GM19397 (cell line): ENCODE data around the gene HMGCR.

ENCODE experiments used
- ATAC-seq: cut with Tn5 transposase; IDR thresholded peaks from one replicate; pipeline ENCODE4 v1.9.1; 2021; ENCODE audit warnings: mild to moderate bottlenecking, moderate library complexity; ENCODE audit not compliant: unreplicated experiment

Gene HMGCR

DNA sequence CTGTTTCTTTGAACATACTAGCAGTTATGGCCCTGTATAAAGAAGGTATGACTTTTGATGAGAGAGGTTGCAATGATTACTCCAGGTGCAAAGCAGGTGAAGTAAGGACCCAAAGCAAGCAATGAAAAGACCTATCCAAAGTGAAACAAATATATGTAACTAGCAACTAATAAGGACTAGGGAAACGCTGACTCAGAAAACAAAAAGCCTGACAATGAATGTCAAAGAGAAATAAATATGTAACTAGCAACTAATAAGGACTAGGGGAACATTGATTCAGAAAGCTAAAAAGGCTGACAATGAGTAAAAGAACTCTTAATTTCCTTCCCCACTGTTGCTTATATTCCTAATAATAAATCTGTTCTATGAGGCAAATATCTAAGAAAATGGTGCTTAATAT is 43.1 kb downstream of the HMGCR start:
- ATAC-seq, result no peak

- ATAC-seq, result no peak
Measured at GRCh38 chr5:75381456-75381855, 44.4 kb downstream of the HMGCR start.

GRCh38 chr5:75384218-75384617 is 47.2 kb downstream of the HMGCR start:
- no peak for ATAC-seq

- no peak for ATAC-seq
Measured at GRCh38 chr5:75387806-75388205, 50.8 kb downstream of the HMGCR start.

- no peak for ATAC-seq
Measured at GRCh38 chr5:75389430-75389829, 52.4 kb downstream of the HMGCR start.

DNA sequence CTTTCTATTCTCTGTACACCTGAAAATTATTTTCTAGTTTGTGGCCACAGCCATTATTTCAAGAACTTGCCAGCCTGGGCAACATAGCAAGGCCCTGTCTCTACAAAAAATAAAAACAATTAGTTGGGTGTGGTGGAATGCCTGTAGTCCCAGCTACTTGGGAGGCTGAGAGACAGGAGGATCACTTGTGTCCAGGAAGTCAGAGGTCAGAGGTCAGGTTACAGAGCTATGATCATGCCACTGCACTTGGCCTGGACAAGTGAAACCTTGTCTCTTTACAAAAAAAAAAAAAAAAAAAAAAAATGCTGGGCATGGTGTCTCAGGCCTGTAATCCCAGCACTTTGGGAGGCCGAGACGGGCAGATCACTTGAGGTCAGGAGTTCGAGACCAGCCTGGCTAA is 58.3 kb downstream of the HMGCR start:
- no peak for ATAC-seq

DNA sequence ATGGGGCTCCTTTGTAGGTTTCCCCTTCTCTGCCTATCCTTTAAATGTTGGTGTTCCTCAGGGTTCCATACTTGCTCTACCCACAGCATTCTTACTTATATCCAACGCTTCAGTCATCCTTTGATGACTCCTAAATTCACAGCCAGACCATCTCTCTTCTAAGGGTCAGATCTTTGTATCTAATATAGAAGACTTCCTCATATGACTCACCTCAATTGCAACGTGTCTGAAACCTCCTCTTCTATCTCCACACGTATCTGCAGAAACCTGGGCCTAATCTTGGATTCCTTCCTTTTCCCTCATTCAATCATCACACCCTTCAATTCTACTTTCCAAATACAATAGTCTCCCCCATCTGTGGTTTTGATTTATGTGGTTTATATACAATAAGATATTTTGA is 68.3 kb downstream of the HMGCR start:
- ATAC-seq, result no peak
